HL-60 (cell line): ENCODE measurements around the gene RIPOR2.
A peak's percentile ranks its signal among the peaks of the same experiment; 100 is the strongest.

Source experiments
- DNase-seq, 2 experiments: peaks; one replicate each; pipeline ENCODE4 v3.0.0-alpha.2; 2010 to 2020; ENCODE audit warnings: low read depth in 1 of 2, low spot score in 1 of 2
- H3K27ac ChIP-seq: fragments of 250-450 bp; sonication (Bioruptor Pico); replicated peaks from 2 replicates; pipeline ENCODE4 v1.5.1; 2020; ENCODE audit warnings: mild to moderate bottlenecking, moderate library complexity
- H3K27me3 ChIP-seq: fragments of 250-450 bp; sonication (Bioruptor Pico); 2 replicates; pipeline ENCODE4 v1.5.1; 2021; ENCODE audit warnings: mild to moderate bottlenecking, moderate library complexity; ENCODE audit not compliant: insufficient read depth, poor library complexity, severe bottlenecking
- H3K4me3 ChIP-seq: replicated peaks from 2 replicates; pipeline ENCODE4 v1.5.1; 2011; ENCODE audit warnings: mild to moderate bottlenecking, control low read depth, low read length; ENCODE audit not compliant: insufficient read depth
- CTCF ChIP-seq: IDR thresholded peaks from one replicate; pipeline ENCODE4 v1.5.1; 2011; ENCODE audit warnings: low read length, control low read depth, inconsistent platforms; ENCODE audit not compliant: insufficient read depth
- GABPA ChIP-seq: IDR thresholded peaks from 2 replicates; pipeline ENCODE4 v1.6.1; 2012; ENCODE audit warnings: low read depth
- POLR2AphosphoS5 ChIP-seq: IDR thresholded peaks from 2 replicates; pipeline ENCODE4 v1.6.1; 2012; ENCODE audit warnings: low read depth
- REST ChIP-seq: IDR thresholded peaks from 2 replicates; pipeline ENCODE4 v1.6.1; 2012; ENCODE audit warnings: low read depth; ENCODE audit not compliant: insufficient replicate concordance
- SPI1 ChIP-seq: IDR thresholded peaks from 2 replicates; pipeline ENCODE4 v1.6.1; 2012; ENCODE audit warnings: low read depth, mild to moderate bottlenecking, borderline replicate concordance

The RIPOR2 gene

GRCh38 chr6:24775520-24776058 lies 160.2 kb downstream of the RIPOR2 start:
- no peaks in the 10 kb centered on the region for H3K27me3 ChIP-seq
- peak overlapping the region; percentile 90 for H3K4me3 ChIP-seq
- peak overlapping the region; percentile 99 for H3K27ac ChIP-seq
- TF ChIP-seq CTCF (no peak), REST (no peak), GABPA (no peak), SPI1 (no peak), POLR2AphosphoS5 (no peak)
- DNase-seq = no peak

- no peaks in the 10 kb centered on the region for H3K27me3 ChIP-seq
- TF ChIP-seq CTCF = no peak
- peak; percentile 69 for TF ChIP-seq REST
- peak; percentile 91 for TF ChIP-seq POLR2AphosphoS5
- H3K4me3 ChIP-seq = peak within 1 kb of the TSS; percentile 90
- DNase-seq = peak; percentile 91 to 98
- peak within 1 kb of the TSS; percentile 99 for H3K27ac ChIP-seq
Measured at GRCh38 chr6:24774696-24775519, 160.9 kb downstream of the RIPOR2 start, which contains the start of gene GMNN. Gene GMNN (plus strand): TSS chr6:24774937. CDS start chr6:24777247, 2,310 bp downstream.

GRCh38 chr6:24768361-24768760 lies 167.4 kb downstream of the RIPOR2 start:
- no peak for TF ChIP-seq GABPA
- no peak for TF ChIP-seq SPI1
- TF ChIP-seq CTCF = no peak
- TF ChIP-seq REST = no peak
- no peak for TF ChIP-seq POLR2AphosphoS5
- Histone ChIP-seq H3K27me3 (no peaks in the 10 kb centered on the region), H3K27ac (no peak overlapping the region), H3K4me3 (no peak overlapping the region)
- no peak for DNase-seq
